HepG2 (cell line): ENCODE results near the gene RNFT2. TPM values are rescaled to one million over a fixed set of nuclear protein-coding genes. Genes with fewer than 3 reads are reported as not detected.
A peak's percentile ranks its signal among the peaks of the same experiment; 100 is the strongest.

Experiments
- ATAC-seq: fragments of 200-7000 bp; cut with Tn5 transposase; 3 replicates; pipeline ENCODE4 v1.9.1; 2020; ENCODE audit warnings: mild to moderate bottlenecking, moderate library complexity
- BruUV-seq: library from RNA; stranded (reverse); fragments of 400-500 nt; replicated peaks from 2 replicates; lab custom pipeline; 2021; lab: Mats Ljungman, UMichigan
- CTCF ChIA-PET: fragments of 300-600 bp; formaldehyde crosslinking; extraction: SDS; loops from one replicate; lab custom pipeline; 2021; ENCODE audit warnings: low total read pairs, inconsistent platforms, low intra/inter-chr PET ratio; lab: Yijun Ruan, JAX
- POLR2A ChIA-PET: fragments of 350-600 bp; sonication (Branson Sonifier 250); formaldehyde crosslinking; loops from one replicate; lab custom pipeline; 2020; ENCODE audit warnings: antibody characterized with exemption, inconsistent platforms; lab: Yijun Ruan, JAX
- DNase-seq: peaks from one replicate; pipeline ENCODE4 v3.0.0-alpha.2; 2015; ENCODE audit warnings: low spot score
- FAIRE-seq: peaks from 3 replicates; lab custom pipeline; 2011; peaks lifted over from hg19 to GRCh38; lab: Jason Lieb, UNC
- H2AFZ ChIP-seq: one replicate; pipeline ENCODE4 v1.6.1; 2011; ENCODE audit warnings: low read length, inconsistent platforms
- H3K27ac ChIP-seq: fragments of 300-600 bp; 3 replicates; pipeline ENCODE4 v1.8.0; 2011; ENCODE audit warnings: mixed run types, mild to moderate bottlenecking, mixed read lengths, low read length, inconsistent platforms; ENCODE audit not compliant: insufficient read depth; ENCODE audit errors: extremely low read length
- H3K27me3 ChIP-seq, 2 experiments: fragments of 200-600 bp in 1 of 2; 2 replicates in 1 of 2; 3 replicates in 1 of 2; pipeline versions ENCODE4 v1.6.0 to v1.8.0; 2011; ENCODE audit warnings: low read length in 2 of 2, mild to moderate bottlenecking in 2 of 2, moderate library complexity in 2 of 2, inconsistent platforms in 1 of 2; ENCODE audit not compliant: insufficient read depth in 2 of 2, control insufficient read depth in 1 of 2
- H3K36me3 ChIP-seq, 2 experiments: fragments of 200-600 bp in 1 of 2; replicated peaks in 1 of 2; 2 replicates in 1 of 2; 3 replicates in 1 of 2; pipeline versions ENCODE4 v1.5.1 to v1.8.0; 2011; ENCODE audit warnings: low read length in 2 of 2, inconsistent platforms in 1 of 2; ENCODE audit not compliant: insufficient read depth in 2 of 2, control insufficient read depth in 1 of 2
- H3K4me1 ChIP-seq: 2 replicates; pipeline ENCODE4 v1.5.1; 2012; ENCODE audit warnings: low read length, inconsistent platforms; ENCODE audit not compliant: insufficient read depth
- H3K4me2 ChIP-seq: 2 replicates; pipeline ENCODE4 v1.6.0; 2011; ENCODE audit warnings: low read depth, low read length, inconsistent platforms
- H3K4me3 ChIP-seq, 3 experiments: fragments of 200-600 bp in 1 of 3; sonication (generic), shearing (Covaris generic) in 1 of 3; replicated peaks in 1 of 3; 2 replicates each; pipeline ENCODE4 v1.5.1; 2011 to 2016; ENCODE audit warnings: low read length in 3 of 3, inconsistent platforms in 2 of 3, low read depth in 2 of 3, mild to moderate bottlenecking in 2 of 3, control low read depth in 1 of 3, mixed read lengths in 1 of 3; ENCODE audit not compliant: insufficient read depth in 1 of 3
- H3K79me2 ChIP-seq: one replicate; pipeline ENCODE4 v1.6.1; 2011; ENCODE audit warnings: low read length, inconsistent platforms; ENCODE audit not compliant: insufficient read depth
- H3K9ac ChIP-seq: 2 replicates; pipeline ENCODE4 v1.6.0; 2011; ENCODE audit warnings: mild to moderate bottlenecking, low read depth, low read length, inconsistent platforms; ENCODE audit not compliant: insufficient read depth
- H3K9me3 ChIP-seq: 2 replicates; pipeline ENCODE4 v1.5.1; 2012; ENCODE audit warnings: mild to moderate bottlenecking, low read length
- H4K20me1 ChIP-seq: 2 replicates; pipeline ENCODE4 v1.6.0; 2011; ENCODE audit warnings: inconsistent platforms, mild to moderate bottlenecking, low read length, moderate library complexity; ENCODE audit not compliant: insufficient read depth
- CTCF ChIP-seq: sonication (generic); formaldehyde crosslinking; IDR thresholded peaks from 2 replicates; pipeline ENCODE4 v1.5.0; 2020; ENCODE audit warnings: mild to moderate bottlenecking, missing genetic modification reagents, moderate library complexity
- KDM5B ChIP-seq: sonication (generic); formaldehyde crosslinking; IDR thresholded peaks from 2 replicates; pipeline ENCODE4 v1.4.0; 2020; ENCODE audit warnings: missing genetic modification reagents, mild to moderate bottlenecking, borderline replicate concordance
- STAG1 ChIP-seq: sonication (generic); formaldehyde crosslinking; IDR thresholded peaks from 2 replicates; pipeline ENCODE4 v1.4.0; 2020; ENCODE audit warnings: missing genetic modification reagents
- ZNF337 ChIP-seq: sonication (generic); formaldehyde crosslinking; IDR thresholded peaks from 2 replicates; pipeline ENCODE4 v1.5.1; 2020; ENCODE audit warnings: missing genetic modification reagents, low read depth, mild to moderate bottlenecking, borderline replicate concordance
- ZNF629 ChIP-seq: sonication (generic); formaldehyde crosslinking; conservative IDR thresholded peaks from 2 replicates; pipeline ENCODE4 v1.5.0; 2020; ENCODE audit warnings: missing genetic modification reagents
- ZNF766 ChIP-seq: sonication (generic); formaldehyde crosslinking; IDR thresholded peaks from 2 replicates; pipeline ENCODE4 v1.5.0; 2020; ENCODE audit warnings: missing genetic modification reagents, borderline replicate concordance
- WGBS: methylation state at CpG from one replicate; pipeline ENCODE4 v1.1.6; 2017; ENCODE audit warnings: low lambda C conversion rate; 5-methylcytosine and 5-hydroxymethylcytosine counted together
- in situ Hi-C: cut with HindIII; loops from 2 replicates; pipeline ENCODE4 v1.10.0; 2017; ENCODE audit warnings: low pct_unique_long_range_greater_than_20kb; ENCODE audit not compliant: extremely low pct_ligation_motif_present
- intact Hi-C: fragments of 100-400 bp; cut with micrococcal nuclease; formaldehyde crosslinking; loops from one replicate; pipeline ENCODE4 v1.10.0; 2022; ENCODE audit not compliant: unreplicated experiment
- polyA plus RNA-seq, 8 experiments: library from polyadenylated mRNA; depleted of rRNA in 3 of 8; stranded (reverse) in 7 of 8; unstranded in 1 of 8; fragments of >200 nt; fragmentation: Illumina TruSeq in 4 of 8; extraction: Trizol in 4 of 8; gene quantifications; 2 replicates each; pipeline versions ENCODE4 v1.2.1 to v1.2.3, GENCODE V29; 2011 to 2016; ENCODE audit warnings: low read depth in 4 of 8, missing spikeins in 1 of 8, mixed read lengths in 1 of 8; ENCODE audit not compliant: insufficient read depth in 1 of 8
- total RNA-seq, 5 experiments: library from RNA; depleted of rRNA; stranded (reverse); fragments of >200 nt; fragmentation: Illumina TruSeq; extraction: Trizol; gene quantifications; 2 replicates each; pipeline ENCODE4 v1.2.3, GENCODE V29; 2016; ENCODE audit warnings: low read depth in 1 of 5

RNFT2 gene
- total and polyA plus RNA-seq, 2 of the 13 experiments (the other 11 are each of a cell fraction or from before 2014, with no cell fraction given): 3.3 to 8.3 TPM

GRCh38 chr12:116799955-116800354 lies 61.8 kb downstream of the RNFT2 start:
- H3K79me2 ChIP-seq: no peaks in the 10 kb centered on the region
- ChIA-PET CTCF (no interaction called here), POLR2A (no interaction called here)
- DNase-seq (no peak), ATAC-seq (no peak), FAIRE-seq (no peak)
- no peak overlapping the region for H3K4me2 ChIP-seq
- intact Hi-C loops (no loop called here), in situ Hi-C loops (no loop called here)
- H3K27ac ChIP-seq: no peak overlapping the region
- peak; percentile 25; the same call in 1 of the 2 replicates for TF ChIP-seq STAG1 (CRISPR knock-in tag)
- peak; percentile 99 for TF ChIP-seq ZNF766 (CRISPR knock-in tag)
- peak; percentile 29 for TF ChIP-seq CTCF (CRISPR knock-in tag)
- TF ChIP-seq ZNF337: no peak
- no peaks in the 10 kb centered on the region for H4K20me1 ChIP-seq
- H3K27me3 ChIP-seq: no peaks in the 10 kb centered on the region
- H3K9ac ChIP-seq: no peak overlapping the region
- H3K4me3 ChIP-seq: no peak overlapping the region
- H3K9me3 ChIP-seq: no peaks in the 10 kb centered on the region
- no TSS peak for BruUV-seq
- no peaks in the 10 kb centered on the region for H3K4me1 ChIP-seq
- H3K36me3 ChIP-seq: peaks cover 2 to 3% of the 10 kb centered on the region in 2 experiments; a peak in 1 of 5 replicates
- H2AFZ ChIP-seq: no peak overlapping the region
- WGBS: 77% methylated on average over 6 of the region's 6 CpGs

GRCh38 chr12:116800918-116801317 lies 62.8 kb downstream of the RNFT2 start:
- Histone ChIP-seq H3K4me3 (no peak overlapping the region), H3K27ac (no peak overlapping the region), H4K20me1 (no peaks in the 10 kb centered on the region), H3K36me3 (peaks cover 2 to 3% of the 10 kb centered on the region in 2 experiments; a peak in 1 of 5 replicates), H3K9me3 (no peaks in the 10 kb centered on the region), H2AFZ (no peak overlapping the region), H3K9ac (no peak overlapping the region), H3K79me2 (no peaks in the 10 kb centered on the region), H3K4me2 (no peak overlapping the region), H3K4me1 (no peaks in the 10 kb centered on the region), H3K27me3 (no peaks in the 10 kb centered on the region)
- FAIRE-seq (no peak), DNase-seq (no peak), ATAC-seq (no peak)
- ChIA-PET CTCF (no interaction called here), POLR2A (no interaction called here)
- BruUV-seq: no TSS peak
- in situ Hi-C loops: no loop called here
- TF ChIP-seq KDM5B (no peak), ZNF629 (CRISPR knock-in tag) (peak; percentile 53)
- intact Hi-C loops: no loop called here
- WGBS: 90% methylated on average over 2 of the region's 2 CpGs
